ENCODE measurements around the gene MLLT10. TPM values are rescaled to one million over a fixed set of nuclear protein-coding genes. Genes with fewer than 3 reads are reported as not detected.

Gene MLLT10
- total RNA-seq, 1 experiment from 2014 or later = 58.4 TPM

DNA sequence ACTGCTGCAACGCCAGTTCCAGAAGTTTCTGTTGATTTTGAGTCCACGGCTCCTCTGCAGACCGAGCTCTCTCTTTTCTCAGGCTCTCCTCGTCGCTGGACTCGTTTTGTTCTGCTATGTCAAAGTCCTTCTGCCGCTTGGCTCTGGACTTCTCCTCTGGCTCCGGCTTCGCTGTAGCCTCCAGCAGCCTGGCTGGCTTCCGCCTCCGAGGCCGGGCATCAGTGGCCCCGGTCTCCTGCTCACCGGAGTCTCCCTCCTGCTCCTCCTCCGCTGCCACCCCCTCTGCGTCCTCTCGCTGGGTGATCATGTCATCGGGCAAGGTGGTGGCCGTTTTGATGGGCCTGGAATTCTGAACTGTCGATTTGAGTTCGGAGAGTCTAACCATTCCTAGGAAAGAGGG lies 225.2 kb downstream of the MLLT10 start:
- DNase-seq (ENCODE audit: low spot score) = no peak
- Histone ChIP-seq H3K4me1 (ENCODE audit: insufficient read depth, low read length, poor library complexity, severe bottlenecking) (no peaks in the 10 kb centered on the region), H3K36me3 (ENCODE audit: insufficient read depth, low read length, poor library complexity, severe bottlenecking) (no peaks in the 10 kb centered on the region), H3K9me3 (ENCODE audit: low read depth, low read length, poor library complexity, severe bottlenecking) (no peaks in the 10 kb centered on the region), H3K27ac (ENCODE audit: low read depth, low read length, poor library complexity, severe bottlenecking) (no peak overlapping the region), H3K4me3 (ENCODE audit: low read depth, low read length, poor library complexity, severe bottlenecking) (no peak overlapping the region), H3K27me3 (replicated peaks; ENCODE audit: insufficient read depth, low read depth, low read length, poor library complexity) (no peaks in the 10 kb centered on the region)
- no peak for TF ChIP-seq EZH2 (IDR thresholded peaks at IDR 0.05; ENCODE audit: borderline replicate concordance, low read depth, low read length, poor library complexity, severe bottlenecking)
- TF ChIP-seq, protein P1, sequence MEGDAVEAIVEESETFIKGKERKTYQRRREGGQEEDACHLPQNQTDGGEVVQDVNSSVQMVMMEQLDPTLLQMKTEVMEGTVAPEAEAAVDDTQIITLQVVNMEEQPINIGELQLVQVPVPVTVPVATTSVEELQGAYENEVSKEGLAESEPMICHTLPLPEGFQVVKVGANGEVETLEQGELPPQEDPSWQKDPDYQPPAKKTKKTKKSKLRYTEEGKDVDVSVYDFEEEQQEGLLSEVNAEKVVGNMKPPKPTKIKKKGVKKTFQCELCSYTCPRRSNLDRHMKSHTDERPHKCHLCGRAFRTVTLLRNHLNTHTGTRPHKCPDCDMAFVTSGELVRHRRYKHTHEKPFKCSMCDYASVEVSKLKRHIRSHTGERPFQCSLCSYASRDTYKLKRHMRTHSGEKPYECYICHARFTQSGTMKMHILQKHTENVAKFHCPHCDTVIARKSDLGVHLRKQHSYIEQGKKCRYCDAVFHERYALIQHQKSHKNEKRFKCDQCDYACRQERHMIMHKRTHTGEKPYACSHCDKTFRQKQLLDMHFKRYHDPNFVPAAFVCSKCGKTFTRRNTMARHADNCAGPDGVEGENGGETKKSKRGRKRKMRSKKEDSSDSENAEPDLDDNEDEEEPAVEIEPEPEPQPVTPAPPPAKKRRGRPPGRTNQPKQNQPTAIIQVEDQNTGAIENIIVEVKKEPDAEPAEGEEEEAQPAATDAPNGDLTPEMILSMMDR (conservative IDR thresholded peaks at IDR 0.05; ENCODE audit: low read depth, low read length) = no peak
- ChIA-PET POLR2A (ENCODE audit: low non-redundant PET) (no interaction called here), CTCF (no interaction called here)
- intact Hi-C loops (cut with micrococcal nuclease; ENCODE audit: unreplicated experiment) = no loop called here
- no TSS peak for BruUV-seq (replicated peaks)

DNA sequence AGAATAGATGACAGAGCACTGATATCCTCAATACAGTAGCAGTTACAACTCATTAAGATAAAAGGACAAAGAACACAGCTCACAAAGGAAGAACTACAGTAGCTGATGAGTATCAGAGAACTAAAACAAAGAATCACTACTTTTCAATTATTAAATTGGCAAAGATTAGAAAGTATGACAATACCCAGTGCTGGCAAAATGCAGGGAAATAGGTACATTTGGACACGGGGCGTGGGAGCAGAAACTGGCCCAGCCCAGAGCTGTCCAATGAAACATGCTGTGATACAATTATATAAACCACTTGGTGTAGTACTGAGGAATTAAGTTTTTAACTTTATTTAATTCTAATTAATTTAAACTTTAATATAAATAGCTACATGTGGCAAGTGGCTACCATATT lies 226.3 kb downstream of the MLLT10 start:
- POLR2A ChIA-PET (ENCODE audit: low non-redundant PET) = no interaction called here
- DNase-seq (ENCODE audit: low spot score) = no peak
- intact Hi-C loops (cut with micrococcal nuclease; ENCODE audit: unreplicated experiment) = no loop called here
- Histone ChIP-seq H3K27ac (ENCODE audit: low read depth, low read length, poor library complexity, severe bottlenecking) (no peak overlapping the region), H3K27me3 (replicated peaks; ENCODE audit: insufficient read depth, low read depth, low read length, poor library complexity) (no peaks in the 10 kb centered on the region), H3K4me3 (ENCODE audit: low read depth, low read length, poor library complexity, severe bottlenecking) (no peak overlapping the region), H3K9me3 (ENCODE audit: low read depth, low read length, poor library complexity, severe bottlenecking) (no peaks in the 10 kb centered on the region), H3K36me3 (ENCODE audit: insufficient read depth, low read length, poor library complexity, severe bottlenecking) (no peaks in the 10 kb centered on the region), H3K4me1 (ENCODE audit: insufficient read depth, low read length, poor library complexity, severe bottlenecking) (no peaks in the 10 kb centered on the region)
- TF ChIP-seq, protein P1 (conservative IDR thresholded peaks at IDR 0.05; ENCODE audit: low read depth, low read length) = no peak
- TF ChIP-seq EZH2 (IDR thresholded peaks at IDR 0.05; ENCODE audit: borderline replicate concordance, low read depth, low read length, poor library complexity, severe bottlenecking) = no peak
- BruUV-seq (replicated peaks) = no TSS peak
- CTCF ChIA-PET = no interaction called here

DNA sequence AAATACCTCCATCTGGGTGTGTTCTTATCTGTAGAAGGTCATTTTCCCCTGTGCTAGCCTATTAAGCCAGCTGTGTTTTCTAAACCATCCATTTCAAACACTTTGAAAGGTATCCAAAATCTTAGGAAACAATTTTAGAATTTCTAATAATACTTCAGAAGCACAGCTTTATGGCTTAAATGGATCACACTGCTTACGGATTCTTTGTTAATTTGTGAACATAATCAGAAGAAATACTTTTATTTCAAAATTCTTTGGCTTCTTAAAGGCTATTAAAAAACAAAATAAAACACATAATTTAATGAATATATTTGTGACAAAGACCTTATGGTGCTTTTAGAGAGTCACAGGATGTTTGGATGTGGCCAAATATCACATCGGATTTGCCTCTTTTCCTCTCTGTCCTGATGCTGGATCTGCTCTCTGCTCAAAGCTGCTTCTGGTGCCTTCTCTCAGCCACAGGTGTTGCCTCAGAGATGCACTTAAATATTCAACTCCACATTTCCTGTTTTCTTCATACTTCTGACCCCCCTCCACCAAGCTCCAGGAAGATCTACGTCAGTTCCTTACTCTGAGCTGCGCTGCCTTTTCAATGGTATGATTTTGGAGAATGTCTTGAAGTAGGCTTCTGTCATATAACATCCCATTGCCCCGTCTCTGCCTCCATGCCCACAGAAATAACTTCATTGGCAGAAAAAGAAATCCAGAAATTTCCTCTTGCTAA lies 230.6 kb downstream of the MLLT10 start:
- Histone ChIP-seq H3K9me3 (ENCODE audit: low read depth, low read length, poor library complexity, severe bottlenecking) (no peaks in the 10 kb centered on the region), H3K36me3 (ENCODE audit: insufficient read depth, low read length, poor library complexity, severe bottlenecking) (no peaks in the 10 kb centered on the region), H3K27me3 (replicated peaks; ENCODE audit: insufficient read depth, low read depth, low read length, poor library complexity) (no peaks in the 10 kb centered on the region), H3K4me1 (ENCODE audit: insufficient read depth, low read length, poor library complexity, severe bottlenecking) (no peaks in the 10 kb centered on the region), H3K4me3 (ENCODE audit: low read depth, low read length, poor library complexity, severe bottlenecking) (no peak overlapping the region), H3K27ac (ENCODE audit: low read depth, low read length, poor library complexity, severe bottlenecking) (no peak overlapping the region)
- ChIA-PET CTCF (no interaction called here), POLR2A (ENCODE audit: low non-redundant PET) (no interaction called here)
- no peak for DNase-seq (ENCODE audit: low spot score)
- no TSS peak for BruUV-seq (replicated peaks)
- TF ChIP-seq, protein P1 (conservative IDR thresholded peaks at IDR 0.05; ENCODE audit: low read depth, low read length) = no peak
- no peak for TF ChIP-seq EZH2 (IDR thresholded peaks at IDR 0.05; ENCODE audit: borderline replicate concordance, low read depth, low read length, poor library complexity, severe bottlenecking)
- intact Hi-C loops (cut with micrococcal nuclease; ENCODE audit: unreplicated experiment) = no loop called here
